Peyer's patch (tissue), 4 donors: Measurements from ENCODE around the gene CRMP1.

Experiments
- POLR2A ChIP-seq, 2 donors: fragments of 450-650 bp; IDR thresholded peaks; one replicate each; pipeline ENCODE4 v1.5.1; 2017; ENCODE audit warnings: antibody characterized with exemption in 2 of 2, mild to moderate bottlenecking in 2 of 2, moderate library complexity in 2 of 2
- TF ChIP-seq, protein P1 (sequence below), 6 experiments: fragments of 450-650 bp in 4 of 6; fragments of 200-600 bp in 2 of 6; sonication (generic) in 1 of 6; IDR thresholded peaks; one replicate each; pipeline ENCODE4 v1.5.1; 2017 to 2019; ENCODE audit warnings: antibody characterized with exemption in 6 of 6, mild to moderate bottlenecking in 3 of 6, moderate library complexity in 1 of 6

DNA sequence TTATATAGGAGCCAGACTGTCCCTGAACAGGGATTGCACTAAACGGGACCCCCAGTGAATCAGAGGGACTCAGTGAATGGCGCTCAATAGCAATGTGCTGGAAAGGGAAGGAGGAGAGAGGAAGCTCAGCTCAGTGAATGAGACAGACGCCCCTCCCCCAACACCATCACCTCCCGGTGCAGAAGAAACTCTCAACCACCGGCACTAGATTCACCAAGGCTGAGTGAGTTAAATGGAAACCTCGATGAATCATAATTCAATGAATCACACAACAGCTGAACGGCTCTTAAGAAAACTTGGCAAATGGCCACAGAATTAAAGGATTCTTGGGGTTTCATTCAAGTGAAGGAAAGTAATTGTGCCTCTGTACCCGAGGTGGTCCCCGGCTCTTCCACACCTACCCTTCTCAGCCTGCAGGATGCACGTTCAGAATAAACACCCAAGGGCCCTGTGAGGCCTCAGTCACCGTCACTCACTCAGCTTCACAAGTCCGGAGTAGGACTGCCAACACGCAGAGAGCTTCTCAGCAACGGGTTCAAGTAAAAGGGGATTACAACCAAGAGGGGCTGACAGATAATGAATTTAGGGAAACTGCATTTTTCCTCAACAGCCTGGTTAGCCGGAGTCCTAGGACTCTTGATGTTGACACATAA, 29.3 kb downstream of the CRMP1 start:
- TF ChIP-seq, protein P1, sequence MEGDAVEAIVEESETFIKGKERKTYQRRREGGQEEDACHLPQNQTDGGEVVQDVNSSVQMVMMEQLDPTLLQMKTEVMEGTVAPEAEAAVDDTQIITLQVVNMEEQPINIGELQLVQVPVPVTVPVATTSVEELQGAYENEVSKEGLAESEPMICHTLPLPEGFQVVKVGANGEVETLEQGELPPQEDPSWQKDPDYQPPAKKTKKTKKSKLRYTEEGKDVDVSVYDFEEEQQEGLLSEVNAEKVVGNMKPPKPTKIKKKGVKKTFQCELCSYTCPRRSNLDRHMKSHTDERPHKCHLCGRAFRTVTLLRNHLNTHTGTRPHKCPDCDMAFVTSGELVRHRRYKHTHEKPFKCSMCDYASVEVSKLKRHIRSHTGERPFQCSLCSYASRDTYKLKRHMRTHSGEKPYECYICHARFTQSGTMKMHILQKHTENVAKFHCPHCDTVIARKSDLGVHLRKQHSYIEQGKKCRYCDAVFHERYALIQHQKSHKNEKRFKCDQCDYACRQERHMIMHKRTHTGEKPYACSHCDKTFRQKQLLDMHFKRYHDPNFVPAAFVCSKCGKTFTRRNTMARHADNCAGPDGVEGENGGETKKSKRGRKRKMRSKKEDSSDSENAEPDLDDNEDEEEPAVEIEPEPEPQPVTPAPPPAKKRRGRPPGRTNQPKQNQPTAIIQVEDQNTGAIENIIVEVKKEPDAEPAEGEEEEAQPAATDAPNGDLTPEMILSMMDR (IDR thresholded peaks at IDR 0.05) = no peak
- no peak for TF ChIP-seq POLR2A (IDR thresholded peaks at IDR 0.05)
